ENCODE results near the gene PLXNA4.

DNA sequence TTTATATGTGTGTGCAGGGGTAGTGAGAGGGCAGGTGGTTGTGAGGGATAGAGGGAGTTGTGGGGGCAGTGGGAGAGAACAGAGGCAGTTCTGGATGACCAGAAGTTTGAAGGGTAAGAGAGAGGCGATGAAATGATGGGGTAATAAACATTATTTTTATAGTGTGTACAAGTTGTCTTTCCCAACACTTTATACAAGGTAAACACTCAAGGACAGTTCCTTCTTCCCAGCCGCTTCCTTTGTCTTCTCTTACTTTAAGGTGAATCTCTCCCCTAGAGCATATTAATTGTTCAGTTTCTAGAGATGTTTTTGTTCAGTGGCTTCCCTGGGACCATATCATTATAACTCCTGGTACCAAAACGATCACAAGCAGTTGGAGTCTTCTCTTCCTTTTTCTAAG is 475.8 kb downstream of the PLXNA4 start:
- TF ChIP-seq CTCF (conservative IDR thresholded peaks at IDR 0.05; ENCODE audit: low read depth, low read length) (no peak), EZH2 (IDR thresholded peaks at IDR 0.05; ENCODE audit: borderline replicate concordance, low read depth, low read length, poor library complexity, severe bottlenecking) (no peak)

Measured in A673 (cell line).